Activated CD8-positive, alpha-beta memory T cell treated with anti-CD3 and anti-CD28 coated beads, Interleukin-2, amount 50 U/mL, for 24 hours (primary cell): ENCODE data around the gene WFS1.

Source experiments
- DNase-seq: peaks from one replicate; pipeline ENCODE4 v3.0.0-alpha.2; 2020; ENCODE audit errors: extremely low read depth

The WFS1 gene

GRCh38 chr4:6300359-6300758 is 30.7 kb downstream of the WFS1 start:
- DNase-seq = no peak

GRCh38 chr4:6301051-6301731 is 31.5 kb downstream of the WFS1 start:
- no peak for DNase-seq

DNA sequence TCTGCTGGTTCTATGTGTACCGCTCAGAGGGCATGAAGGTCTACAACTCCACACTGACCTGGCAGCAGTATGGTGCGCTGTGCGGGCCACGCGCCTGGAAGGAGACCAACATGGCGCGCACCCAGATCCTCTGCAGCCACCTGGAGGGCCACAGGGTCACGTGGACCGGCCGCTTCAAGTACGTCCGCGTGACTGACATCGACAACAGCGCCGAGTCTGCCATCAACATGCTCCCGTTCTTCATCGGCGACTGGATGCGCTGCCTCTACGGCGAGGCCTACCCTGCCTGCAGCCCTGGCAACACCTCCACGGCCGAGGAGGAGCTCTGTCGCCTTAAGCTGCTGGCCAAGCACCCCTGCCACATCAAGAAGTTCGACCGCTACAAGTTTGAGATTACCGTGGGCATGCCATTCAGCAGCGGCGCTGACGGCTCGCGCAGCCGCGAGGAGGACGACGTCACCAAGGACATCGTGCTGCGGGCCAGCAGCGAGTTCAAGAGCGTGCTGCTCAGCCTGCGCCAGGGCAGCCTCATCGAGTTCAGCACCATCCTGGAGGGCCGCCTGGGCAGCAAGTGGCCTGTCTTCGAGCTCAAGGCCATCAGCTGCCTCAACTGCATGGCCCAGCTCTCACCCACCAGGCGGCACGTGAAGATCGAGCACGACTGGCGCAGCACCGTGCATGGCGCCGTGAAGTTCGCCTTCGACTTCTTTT is 32.2 kb downstream of the WFS1 start:
- DNase-seq = no peak

- no peak for DNase-seq
These were observed 33.2 kb downstream of the WFS1 start for GRCh38 chr4:6302869-6303268.

- DNase-seq = no peak
These were observed 34.3 kb downstream of the WFS1 start for GRCh38 chr4:6303943-6304342.

- DNase-seq = no peak
These were observed 36.6 kb downstream of the WFS1 start for GRCh38 chr4:6306299-6306698.

DNA sequence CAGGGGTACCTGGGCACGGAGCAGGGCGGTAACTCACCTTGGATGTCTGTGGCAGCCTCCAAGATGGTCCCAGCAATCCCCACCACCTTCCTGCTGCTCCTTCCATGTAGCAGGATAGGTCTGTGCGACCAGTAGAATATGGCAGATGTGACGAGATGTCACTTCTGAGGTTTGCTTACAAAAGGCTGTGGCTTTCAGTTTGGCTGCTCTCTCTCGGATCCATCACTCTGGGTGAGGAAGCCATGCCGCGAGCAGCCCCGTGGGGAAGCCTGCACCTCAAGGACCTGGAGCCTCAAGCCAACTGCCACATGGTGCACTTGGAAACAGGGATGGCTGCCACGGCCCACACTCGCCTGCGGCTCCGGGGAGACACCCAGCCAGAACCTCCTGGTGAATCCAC is 37.6 kb downstream of the WFS1 start:
- no peak for DNase-seq

DNA sequence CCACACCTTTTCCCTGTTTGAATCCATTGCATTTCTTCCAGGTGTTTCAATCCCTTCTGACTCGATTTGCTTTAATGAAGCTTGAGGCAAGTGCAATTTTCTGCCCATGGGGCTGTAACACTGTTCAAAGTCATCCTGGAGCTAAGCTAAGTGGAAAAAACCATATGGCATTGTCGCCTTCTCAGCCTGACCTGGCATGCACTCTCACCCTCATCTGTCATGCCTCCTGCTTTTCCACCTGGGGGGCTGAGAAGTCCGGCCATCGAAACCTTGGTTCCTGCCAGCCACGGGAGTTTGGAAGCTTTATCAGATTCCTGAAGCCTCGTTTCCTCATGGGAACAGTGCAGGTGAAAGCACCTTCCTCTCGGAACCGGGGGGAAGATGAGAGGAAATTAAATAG is 38.2 kb downstream of the WFS1 start:
- DNase-seq = no peak

- no peak for DNase-seq
These were observed 39.4 kb downstream of the WFS1 start for GRCh38 chr4:6308899-6309643.

DNA sequence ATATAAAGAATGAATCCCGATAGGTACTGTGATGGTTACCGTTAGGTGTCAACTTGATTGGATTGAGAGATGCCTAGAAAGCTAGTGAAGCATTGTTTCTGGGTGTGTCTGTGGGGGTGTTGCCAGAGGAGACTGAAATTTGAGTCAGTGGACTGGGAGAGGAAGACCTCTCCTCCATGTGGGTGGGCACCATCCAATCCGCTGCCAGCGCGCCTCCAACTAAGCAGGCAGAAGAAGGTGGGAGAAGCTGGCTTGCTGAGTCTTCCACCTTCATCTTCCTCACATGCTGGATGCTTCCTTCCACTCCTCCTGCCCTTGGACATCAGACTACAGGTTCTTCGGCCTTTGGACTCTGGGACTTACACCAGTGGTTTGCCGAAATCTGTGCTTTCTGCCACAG is 40.1 kb downstream of the WFS1 start:
- DNase-seq = no peak

- DNase-seq = no peak
These were observed 43.6 kb downstream of the WFS1 start for GRCh38 chr4:6313216-6313615.

- no peak for DNase-seq
These were observed 46.9 kb downstream of the WFS1 start for GRCh38 chr4:6316461-6317003.

GRCh38 chr4:6318206-6318605 is 48.6 kb downstream of the WFS1 start:
- DNase-seq = no peak

DNA sequence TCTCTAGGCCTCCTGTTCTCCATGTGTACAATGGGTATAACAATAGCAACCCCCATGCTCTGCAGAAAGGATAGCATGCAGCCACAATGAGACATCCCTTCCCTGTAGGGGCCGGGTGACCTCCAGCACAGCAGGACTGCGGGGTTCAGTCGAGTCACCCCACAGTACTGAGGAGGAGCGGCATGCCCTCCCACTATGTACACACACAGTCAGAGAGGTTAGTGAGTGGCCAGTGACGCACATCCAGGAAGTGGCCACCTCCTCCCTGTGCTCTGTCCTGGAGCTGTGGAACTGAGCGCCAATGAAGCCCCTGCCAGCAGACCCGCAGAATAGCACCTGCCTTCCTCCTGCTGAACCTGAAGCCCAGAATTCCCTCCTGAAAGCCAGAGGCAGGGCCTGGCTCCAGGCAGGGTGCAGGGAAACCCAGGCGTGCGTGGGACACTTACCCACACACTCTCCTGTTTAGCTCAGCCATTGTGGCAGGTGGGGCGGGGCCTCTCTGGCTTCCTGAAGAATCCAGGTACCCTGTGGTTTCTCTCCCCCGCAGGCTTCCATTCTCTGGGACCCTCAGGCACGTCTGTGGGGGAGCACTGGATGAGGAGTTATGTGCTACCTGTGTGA is 50.0 kb downstream of the WFS1 start:
- no peak for DNase-seq

GRCh38 chr4:6320663-6321062 is 51.0 kb downstream of the WFS1 start:
- no peak for DNase-seq

DNA sequence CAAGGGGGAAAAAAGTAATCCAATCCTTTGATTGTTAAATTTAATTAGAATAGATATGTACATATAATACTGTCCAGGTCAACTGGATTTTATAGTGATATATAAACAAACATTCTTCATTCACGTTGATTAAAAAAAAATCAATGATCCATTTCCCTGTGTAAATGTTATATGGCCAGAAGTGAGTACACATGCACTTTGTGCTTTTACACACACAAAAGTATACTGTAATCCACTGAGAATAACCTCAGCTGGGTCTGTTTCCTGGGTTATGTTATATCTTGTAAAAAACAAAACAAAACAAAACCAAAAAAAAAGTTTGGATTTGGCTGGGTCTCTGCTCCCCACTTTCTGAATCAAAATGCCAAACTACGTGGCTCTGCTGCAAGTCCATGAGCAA is 51.7 kb downstream of the WFS1 start:
- DNase-seq = no peak

- no peak for DNase-seq
These were observed 52.6 kb downstream of the WFS1 start for GRCh38 chr4:6322067-6322760.

- no peak for DNase-seq
These were observed 53.3 kb downstream of the WFS1 start for GRCh38 chr4:6322761-6323566.

DNA sequence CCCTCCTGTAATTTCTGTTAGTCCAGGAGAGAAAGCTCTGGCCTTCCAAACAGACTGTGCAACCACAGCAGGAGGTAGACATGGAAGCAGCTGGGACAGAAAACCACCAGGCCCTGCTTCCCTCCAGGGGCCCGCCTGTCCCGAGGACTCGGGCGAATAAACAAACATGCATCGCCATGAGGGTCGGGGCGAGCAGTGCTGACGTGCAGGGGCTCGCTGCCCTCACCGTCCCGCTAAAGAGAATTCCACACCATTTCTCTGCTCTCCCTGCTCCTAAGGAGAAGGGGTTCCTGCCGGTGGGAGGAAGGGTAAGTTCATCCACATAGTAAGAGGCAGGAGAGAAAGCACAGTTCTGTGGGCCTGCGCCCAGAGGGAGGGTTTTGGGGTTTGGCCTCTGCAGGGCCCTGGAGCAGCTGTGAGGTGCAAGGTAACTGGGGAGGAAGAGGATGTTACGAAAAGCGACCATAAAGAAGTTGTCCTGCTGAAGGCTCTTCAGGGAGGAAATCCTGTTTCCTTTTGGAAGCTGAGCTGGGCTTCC is 54.9 kb downstream of the WFS1 start:
- DNase-seq = no peak

DNA sequence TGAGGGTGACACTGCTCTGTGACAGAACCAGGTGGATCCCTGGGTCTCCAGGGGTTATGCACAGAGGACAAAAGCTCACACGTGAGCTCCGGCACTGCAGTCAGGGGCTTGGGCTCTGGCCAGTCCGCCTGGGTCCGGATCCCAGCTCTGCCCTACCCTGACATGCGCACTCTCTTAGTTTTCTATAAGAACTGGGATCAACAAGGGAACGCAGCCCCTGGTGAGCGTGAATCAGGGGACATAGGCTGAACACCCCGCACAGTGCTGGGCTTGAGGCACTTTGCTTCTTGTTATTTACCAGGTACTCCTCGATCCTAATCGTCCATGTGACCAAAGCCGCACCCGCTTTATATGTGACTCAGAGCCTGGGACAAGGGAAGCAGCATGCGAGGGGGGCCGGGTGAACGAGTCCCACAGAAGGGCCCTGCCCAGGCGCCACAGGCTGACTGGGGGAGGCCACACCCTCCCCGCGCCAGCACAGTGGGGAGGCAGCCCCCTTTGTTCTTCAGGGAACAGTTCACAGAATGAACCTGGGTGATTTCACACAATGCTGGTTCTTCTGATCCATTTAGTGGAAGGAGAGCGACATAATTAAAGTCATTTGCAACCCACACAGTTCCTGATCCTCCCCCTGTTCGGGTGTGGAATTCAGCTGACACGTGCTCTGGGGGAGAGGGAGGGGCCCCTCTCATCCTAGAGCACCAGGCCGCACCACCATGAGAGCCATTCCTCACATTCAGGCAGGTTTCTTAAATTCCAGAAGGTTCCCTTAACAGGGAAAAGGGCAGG is 55.5 kb downstream of the WFS1 start:
- no peak for DNase-seq
